A549 (cell line): ENCODE measurements around the gene MYO10.

Source experiments
- BHLHE40 ChIP-seq: IDR thresholded peaks from 2 replicates; pipeline ENCODE4 v1.6.1; 2012; ENCODE audit warnings: low read depth, low read length, inconsistent platforms
- CBX2 ChIP-seq: fragments of 200-600 bp; sonication (generic); IDR thresholded peaks from 2 replicates; pipeline ENCODE4 v1.6.1; 2016; ENCODE audit warnings: low read depth, mild to moderate bottlenecking, borderline replicate concordance
- CTCF ChIP-seq: fragments of >200 bp; sonication (Bioruptor Twin); formaldehyde crosslinking; IDR thresholded peaks from 3 replicates; pipeline ENCODE4 v1.5.1; 2016
- ELK1 ChIP-seq: fragments of 150-350 bp; IDR thresholded peaks from 2 replicates; pipeline ENCODE4 v1.6.1; 2014; ENCODE audit warnings: low read depth, mild to moderate bottlenecking, low read length
- EP300 ChIP-seq, 2 experiments: fragments of >200 bp; sonication (Bioruptor Twin); formaldehyde crosslinking; IDR thresholded peaks; 2 replicates in 1 of 2; 3 replicates in 1 of 2; pipeline ENCODE4 v1.6.1; 2016 to 2017
- NPAS2 ChIP-seq: fragments of 250-450 bp; sonication (Bioruptor Pico); IDR thresholded peaks from 2 replicates; pipeline ENCODE4 v1.8.0; 2022; ENCODE audit warnings: mild to moderate bottlenecking, moderate library complexity, borderline replicate concordance
- POLR2A ChIP-seq: IDR thresholded peaks from 2 replicates; pipeline ENCODE4 v1.6.1; 2012; ENCODE audit warnings: mild to moderate bottlenecking, low read length
- RAD21 ChIP-seq, 2 experiments: fragments of >200 bp in 1 of 2; sonication (Bioruptor Twin) in 1 of 2; formaldehyde crosslinking in 1 of 2; IDR thresholded peaks in 1 of 2; conservative IDR thresholded peaks in 1 of 2; 2 replicates in 1 of 2; 3 replicates in 1 of 2; pipeline ENCODE4 v1.6.1; 2012 to 2018; ENCODE audit warnings: inconsistent platforms in 1 of 2
- RCOR1 ChIP-seq: fragments of 150-350 bp; IDR thresholded peaks from 2 replicates; pipeline ENCODE4 v1.6.1; 2014; ENCODE audit warnings: antibody characterized with exemption, low read length, low read depth
- USF2 ChIP-seq: fragments of 450-650 bp; IDR thresholded peaks from 2 replicates; pipeline ENCODE4 v1.6.1; 2014; ENCODE audit warnings: antibody characterized with exemption

- TF ChIP-seq NPAS2: no peak
- no peak for TF ChIP-seq EP300 (IDR thresholded peaks at IDR 0.05)
- no peak for TF ChIP-seq CTCF
- no peak for TF ChIP-seq RAD21 (conservative IDR thresholded peaks at IDR 0.05 in 1 of 2, IDR thresholded peaks at IDR 0.05 in 1 of 2)
- no peak for TF ChIP-seq USF2
- no peak for TF ChIP-seq RCOR1
- TF ChIP-seq BHLHE40: no peak
- TF ChIP-seq CBX2: no peak
- no peak for TF ChIP-seq ELK1
- no peak for TF ChIP-seq POLR2A
These were observed 138.1 kb downstream of the MYO10 start for GRCh38 chr5:16797951-16798350.
